ENCODE data around the gene ILF3. TPM values are rescaled to one million over a fixed set of nuclear protein-coding genes. Genes with fewer than 3 reads are reported as not detected.
A peak's percentile ranks its signal among the peaks of the same experiment; 100 is the strongest.

ILF3 gene
- polyA plus RNA-seq (ENCODE audit: insufficient read length in 3 of 3), result 100 to 1,000 TPM; 238 to 254 (median 244) TPM

DNA sequence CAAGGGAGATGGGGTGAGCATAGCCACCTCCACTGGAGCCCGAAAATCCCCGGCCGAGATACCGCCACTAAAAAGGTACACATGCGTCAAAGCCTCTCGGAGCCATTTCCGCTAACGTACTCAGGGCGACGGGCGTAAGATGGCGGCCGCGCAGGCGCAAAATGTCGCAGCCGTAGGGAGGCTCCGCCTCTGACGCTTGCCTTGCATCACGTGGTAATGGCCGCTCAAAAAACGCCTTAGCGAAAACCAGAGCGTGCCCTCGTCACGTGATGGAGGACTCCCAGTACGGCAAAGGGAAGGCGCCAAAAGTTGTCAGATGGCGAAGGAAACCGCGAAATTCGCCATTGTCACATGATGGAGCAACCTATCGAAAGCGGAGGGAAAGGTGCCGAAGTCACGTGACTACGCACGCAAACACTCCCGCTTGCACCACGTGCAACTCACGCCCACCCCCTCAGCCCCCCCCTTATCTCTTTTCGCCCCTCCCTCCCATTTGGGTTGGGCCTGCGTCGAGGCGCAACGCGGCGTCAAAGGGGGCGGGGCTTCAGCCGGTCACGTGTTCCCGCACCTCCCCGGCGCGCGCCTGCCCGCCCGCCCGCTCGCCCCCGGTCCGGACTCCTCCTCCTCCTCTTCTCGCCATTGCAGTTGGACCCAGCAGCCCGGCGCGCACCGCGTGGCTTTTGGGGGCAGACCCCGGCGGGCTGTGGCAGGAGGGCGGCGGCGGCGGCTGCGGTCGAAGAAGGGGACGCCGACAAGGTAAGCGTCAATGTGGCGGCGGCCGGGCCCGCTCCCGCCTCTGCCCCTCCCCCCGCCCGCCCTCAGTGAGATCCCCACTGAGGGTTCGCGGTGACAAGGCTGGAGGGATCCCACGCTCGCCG, at the start of gene ILF3:
ILF3 (plus strand) TSS at position 615 of the 878 bp plus-strand sequence. CDS start 16,260 bp downstream, outside the sequence.
- peak; percentile 100 for DNase-seq (ENCODE audit: low read depth in 3 of 3, low spot score in 2 of 3)

DNA sequence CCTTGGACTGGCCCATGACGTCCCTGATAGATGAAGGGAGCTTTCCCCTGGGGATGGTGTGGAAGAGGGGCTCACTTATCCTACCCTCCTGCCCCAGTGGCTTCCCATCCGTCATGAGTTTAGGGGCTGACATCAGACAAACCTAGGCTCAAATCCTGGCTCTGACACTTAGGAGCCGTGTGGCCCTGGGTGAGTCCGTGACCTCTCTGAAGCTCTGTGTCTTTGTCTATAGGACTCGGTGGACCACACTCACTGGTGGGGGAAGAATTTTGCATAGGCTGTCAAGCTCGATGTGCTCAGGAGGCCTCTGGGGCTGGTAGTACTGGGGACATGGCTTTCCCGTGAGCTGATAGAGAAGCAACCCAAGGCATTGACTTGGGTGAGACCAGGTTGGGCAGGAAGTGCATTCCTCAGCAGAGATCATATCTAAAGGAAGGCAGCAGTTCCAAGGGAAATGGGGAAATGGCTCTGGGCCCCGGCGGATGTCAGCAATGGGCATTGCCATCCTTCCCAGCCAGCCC, 49.6 kb upstream of the ILF3 start:
- no peak for DNase-seq (ENCODE audit: low read depth in 3 of 3, low spot score in 2 of 3)

DNA sequence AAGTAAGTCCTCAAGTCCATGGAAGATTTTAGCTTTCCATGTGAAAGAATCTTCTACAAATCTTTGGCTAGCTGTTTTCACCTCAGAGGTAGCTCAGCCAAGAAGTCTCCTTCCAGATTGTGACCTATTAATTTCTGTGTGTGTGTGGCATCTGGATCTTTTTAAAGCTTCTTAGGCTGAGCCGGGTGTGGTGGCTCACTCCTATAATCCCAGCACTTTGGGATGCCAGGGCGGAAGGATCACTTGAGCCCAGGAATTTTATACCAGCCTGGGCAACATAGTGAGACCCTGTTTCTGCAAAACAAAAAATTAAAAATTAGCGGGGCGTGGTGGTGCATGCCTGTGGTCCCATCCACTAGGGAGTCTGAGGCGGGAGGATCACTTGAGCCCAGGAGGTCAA, 42.2 kb upstream of the ILF3 start:
- DNase-seq (ENCODE audit: low read depth in 3 of 3, low spot score in 2 of 3), result no peak

DNA sequence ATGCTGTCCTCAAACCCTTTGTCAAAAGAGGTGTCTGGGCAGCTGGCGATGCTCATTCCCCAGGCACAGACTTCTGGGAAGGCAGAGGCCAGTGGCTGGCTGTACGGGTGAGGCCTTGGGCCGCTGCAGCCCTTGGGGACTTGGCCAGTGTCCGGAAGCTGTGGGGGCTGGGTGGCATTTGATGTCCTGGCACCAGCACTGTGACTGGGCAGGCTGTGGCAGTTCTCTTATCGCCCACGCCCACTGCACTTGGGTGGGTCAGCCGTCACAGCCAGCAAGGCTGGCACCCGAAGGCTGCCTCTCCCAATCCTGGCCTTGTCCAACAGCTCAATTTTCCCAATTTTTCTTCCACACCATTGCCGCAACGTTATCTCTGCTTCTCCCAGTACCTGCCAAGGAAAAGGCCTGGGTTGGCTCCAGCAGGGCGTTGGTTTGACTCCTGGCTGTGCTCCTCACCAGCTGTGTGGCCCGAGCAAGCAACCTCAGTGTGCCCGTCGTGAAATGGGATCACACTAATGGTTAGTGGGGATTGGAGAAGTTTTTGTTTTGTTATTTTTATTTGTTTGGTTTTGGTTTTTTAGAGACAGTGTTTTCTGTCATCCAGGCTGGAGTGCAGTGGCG, 41.5 kb upstream of the ILF3 start:
- DNase-seq (ENCODE audit: low read depth in 3 of 3, low spot score in 2 of 3), result no peak

DNA sequence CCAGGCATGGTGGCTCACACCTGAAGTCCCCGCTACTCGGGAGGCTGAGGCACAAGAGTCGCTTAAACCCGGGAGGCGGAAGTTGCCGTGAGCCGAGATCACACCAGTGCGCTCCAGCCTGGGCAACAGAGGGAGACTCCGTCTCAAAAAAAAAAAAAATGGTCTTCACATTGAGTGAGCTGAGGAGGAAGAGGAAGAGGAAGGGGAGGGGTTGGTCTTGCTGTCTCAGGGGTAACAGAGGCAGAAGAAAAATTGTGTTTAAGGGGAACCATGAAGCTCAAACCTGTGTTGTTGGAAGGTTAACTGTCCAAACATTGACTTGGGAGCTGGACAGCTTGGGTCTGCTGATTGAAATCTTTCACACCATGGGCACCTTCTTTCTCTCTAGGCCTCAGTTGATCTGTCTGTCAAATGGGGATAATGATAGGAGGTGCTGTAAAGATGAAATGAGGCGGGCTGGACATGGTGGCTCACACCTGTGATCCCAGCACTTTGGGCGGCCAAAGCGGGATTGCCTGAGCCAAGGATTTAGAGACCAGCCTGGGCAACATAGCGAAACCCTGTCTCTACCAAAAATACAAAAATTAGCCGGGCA, 38.6 kb upstream of the ILF3 start:
- DNase-seq (ENCODE audit: low read depth in 3 of 3, low spot score in 2 of 3), result no peak

DNA sequence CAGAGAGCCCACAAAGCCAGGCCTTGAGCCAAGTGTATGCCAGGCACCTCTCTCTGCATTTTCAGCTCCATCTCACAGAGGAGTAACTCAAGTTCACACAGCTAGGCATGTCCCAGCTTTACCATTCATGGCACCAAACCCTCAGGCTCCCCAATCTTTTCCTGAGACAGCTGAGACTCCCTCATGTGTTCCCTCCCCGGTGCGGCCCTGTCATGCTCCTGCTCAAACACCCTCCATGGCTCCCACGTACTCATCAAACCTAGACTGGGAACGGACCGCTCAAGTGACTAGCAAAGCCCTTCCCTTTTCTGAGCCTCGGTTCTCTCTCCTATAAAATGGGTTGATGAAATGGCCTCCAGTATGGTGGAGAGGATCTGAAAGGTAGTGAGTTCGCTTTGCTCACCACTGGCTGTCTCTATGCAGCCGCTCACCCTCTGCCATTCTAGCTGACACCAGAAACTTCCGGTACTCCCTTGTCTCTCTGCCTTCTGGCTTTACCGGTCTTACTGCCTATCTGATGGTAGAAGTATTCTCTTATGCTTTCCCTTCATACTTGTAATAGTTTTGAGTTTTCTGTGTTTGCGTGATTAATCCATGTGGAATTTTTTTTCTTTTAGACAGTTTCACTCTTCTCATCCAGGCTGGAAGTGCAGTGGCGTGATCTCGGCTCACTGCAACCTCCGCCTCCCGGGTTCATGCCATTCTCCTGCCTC, 36.6 kb upstream of the ILF3 start:
- no peak for DNase-seq (ENCODE audit: low read depth in 3 of 3, low spot score in 2 of 3)

DNA sequence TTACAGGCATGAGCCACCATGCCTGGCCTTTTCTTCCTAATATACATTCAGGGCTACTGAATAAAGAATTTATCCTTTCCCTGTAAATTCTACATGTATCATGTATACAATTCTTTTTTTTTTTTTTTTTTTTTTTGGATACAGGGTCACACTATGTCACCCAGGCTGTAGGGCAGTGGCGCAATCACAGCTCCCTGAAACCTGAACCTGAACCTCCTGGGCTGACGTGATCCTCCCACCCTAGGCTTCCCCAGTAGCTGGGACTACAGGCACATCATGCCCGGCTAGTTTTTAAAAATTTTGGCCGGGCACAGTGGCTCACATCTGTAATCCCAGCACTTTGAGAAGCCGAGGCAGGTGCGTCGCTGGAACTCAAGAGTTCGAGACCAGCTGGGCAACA, 35.3 kb upstream of the ILF3 start:
- no peak for DNase-seq (ENCODE audit: low read depth in 3 of 3, low spot score in 2 of 3)

DNA sequence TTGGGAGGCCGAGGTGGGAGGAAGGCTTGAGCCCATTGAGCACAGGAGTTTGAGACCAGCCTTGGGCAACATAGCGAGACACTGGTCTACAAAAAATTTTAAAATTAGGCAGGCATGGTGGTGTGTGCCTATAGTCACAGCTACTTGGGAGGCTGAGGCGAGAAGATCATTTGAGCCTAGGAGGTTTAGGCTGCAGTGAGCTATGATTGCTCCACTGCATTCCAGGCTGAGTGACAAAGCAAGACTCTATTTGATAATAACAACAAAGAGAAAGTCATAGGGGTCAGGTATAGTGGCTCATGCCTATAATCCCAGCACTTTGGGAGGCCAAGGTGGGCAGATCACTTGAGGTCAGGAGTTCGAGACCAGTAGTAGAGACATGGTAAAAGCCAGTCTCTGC, 33.4 kb upstream of the ILF3 start:
- no peak for DNase-seq (ENCODE audit: low read depth in 3 of 3, low spot score in 2 of 3)

DNA sequence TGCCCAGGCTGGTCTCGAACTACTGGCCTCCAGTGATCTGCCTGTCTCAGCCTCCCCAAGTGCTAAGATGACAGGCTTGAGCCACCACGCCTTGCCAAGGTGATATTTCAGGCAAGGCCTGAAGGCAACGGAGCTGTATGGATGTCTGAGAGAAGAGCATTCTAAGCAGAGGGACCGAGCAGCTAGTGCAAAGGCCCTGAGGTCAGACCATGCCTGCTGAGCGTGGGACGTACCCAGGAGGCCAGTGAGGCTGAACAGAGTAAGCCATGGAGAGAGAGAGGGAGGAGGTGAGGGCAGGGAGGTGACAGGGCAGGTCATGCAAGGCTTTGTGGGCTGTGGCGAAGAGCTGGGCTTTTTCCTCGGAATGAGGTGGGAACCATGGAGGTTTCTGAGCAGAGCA, 32.2 kb upstream of the ILF3 start:
- DNase-seq (ENCODE audit: low read depth in 3 of 3, low spot score in 2 of 3), result no peak

DNA sequence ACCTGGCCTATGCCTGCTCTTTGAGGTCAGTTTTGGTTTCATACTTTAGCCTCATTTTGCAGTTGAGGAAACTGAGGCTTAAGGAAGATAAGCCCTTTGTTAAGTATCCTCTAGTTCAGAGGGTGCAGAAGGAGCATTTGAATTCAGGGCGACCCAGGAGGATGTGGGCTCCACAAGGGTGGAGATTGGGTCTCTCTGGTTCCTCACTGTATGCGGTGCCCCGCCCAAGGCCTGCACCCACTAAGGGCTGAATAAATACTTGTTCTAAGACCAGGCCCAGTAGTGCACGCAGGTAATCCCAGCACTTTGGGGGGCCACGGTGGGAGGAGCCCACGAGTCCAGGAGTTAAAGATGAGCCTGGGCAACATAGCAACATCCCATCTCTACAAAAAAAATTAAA, 29.6 kb upstream of the ILF3 start:
- no peak for DNase-seq (ENCODE audit: low read depth in 3 of 3, low spot score in 2 of 3)

DNA sequence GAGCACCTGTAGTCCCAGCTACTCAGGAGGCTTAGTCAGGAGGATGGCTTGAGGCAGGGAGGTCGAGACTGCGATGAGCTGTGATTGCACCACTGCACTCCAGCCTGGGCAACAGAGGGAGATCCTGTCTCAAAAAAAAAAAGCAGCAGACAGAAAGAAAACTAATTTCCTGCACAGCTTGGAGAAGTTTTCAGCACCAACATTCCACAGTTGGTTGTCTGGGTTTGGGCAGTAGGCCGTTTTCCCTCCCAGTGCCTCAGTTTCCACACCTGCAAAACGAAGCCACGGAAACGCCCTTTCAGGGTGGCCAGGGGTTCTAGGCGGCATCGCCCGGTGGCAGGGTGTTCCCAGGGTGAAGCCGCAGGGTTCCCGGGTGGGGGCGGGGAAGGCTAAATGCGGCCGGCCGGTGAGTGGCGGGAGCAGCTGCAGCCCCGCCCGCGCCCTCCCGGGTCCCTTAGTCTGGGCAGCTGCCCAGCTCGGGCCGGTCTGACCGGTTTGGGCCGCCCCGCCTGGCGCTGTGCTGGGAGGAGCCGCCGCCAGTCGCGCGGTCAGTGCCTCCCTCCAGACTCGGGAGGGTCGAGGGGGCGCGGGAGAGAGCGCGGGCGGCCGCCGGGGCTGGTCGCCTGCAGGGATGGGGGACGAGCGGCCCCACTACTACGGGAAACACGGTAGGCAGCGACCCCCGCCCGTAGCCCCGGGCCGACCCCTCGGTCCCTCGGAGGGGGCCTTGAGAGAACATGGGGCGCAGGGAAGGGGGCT, 29.0 kb upstream of the ILF3 start, which contains the start of gene SLC44A2:
SLC44A2 (plus strand) TSS at position 551 of the 759 bp plus-strand sequence; CDS start at position 632, 81 bp downstream.
- DNase-seq (ENCODE audit: low read depth in 3 of 3, low spot score in 2 of 3), result peak in 1 of 3 donors; percentile 77

DNA sequence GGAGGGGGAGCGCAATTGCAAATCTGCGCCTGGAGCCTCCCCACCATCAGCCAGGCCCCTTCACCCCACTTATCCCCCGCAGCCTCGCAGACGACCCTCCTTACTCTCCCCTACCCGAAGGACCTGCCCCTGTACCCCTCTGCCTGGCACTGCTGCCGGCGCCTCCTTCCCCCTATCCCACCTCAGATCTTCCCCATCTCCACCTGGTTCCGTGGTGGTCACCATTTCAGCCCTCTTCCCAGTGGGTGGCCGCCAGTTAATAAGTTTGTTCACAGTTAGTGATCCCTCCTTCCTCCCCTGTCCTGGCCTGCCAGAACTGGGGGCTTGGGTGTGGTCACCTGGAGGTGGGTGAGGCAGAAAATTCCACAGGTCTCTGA, 28.4 kb upstream of the ILF3 start:
- DNase-seq (ENCODE audit: low read depth in 3 of 3, low spot score in 2 of 3), result no peak

DNA sequence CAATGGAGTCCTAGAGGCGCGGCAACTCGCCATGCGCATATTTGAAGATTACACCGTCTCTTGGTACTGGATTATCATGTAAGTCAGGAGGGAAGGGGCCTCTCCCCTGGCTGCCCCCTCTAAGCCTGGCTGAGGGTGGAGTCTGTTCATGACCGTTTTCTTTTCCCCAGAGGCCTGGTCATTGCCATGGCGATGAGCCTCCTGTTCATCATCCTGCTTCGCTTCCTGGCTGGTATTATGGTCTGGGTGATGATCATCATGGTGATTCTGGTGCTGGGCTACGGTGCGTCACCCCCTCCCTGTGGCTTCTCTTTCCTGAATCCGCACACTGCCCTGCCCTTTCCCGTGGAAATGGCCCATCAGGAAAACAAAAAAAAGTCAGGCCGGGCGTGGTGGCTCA, 22.3 kb upstream of the ILF3 start:
- DNase-seq (ENCODE audit: low read depth in 3 of 3, low spot score in 2 of 3), result no peak

DNA sequence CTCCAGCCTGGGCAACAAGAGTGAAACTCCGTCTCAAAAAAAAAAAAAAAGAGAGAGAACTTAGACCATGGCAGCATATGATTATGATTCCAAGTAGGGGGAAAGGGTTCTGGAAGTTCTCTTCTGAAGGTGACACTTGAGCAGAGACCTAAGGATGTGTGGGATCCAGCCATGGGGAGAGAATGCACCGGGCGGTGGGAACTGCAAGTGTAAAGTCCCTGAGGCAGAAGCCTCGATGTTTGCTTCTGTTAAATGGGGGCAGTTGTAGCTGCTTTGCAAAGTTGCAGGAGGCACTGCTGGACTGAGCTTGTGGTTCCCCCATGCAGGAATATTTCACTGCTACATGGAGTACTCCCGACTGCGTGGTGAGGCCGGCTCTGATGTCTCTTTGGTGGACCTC, 19.7 kb upstream of the ILF3 start:
- no peak for DNase-seq (ENCODE audit: low read depth in 3 of 3, low spot score in 2 of 3)

DNA sequence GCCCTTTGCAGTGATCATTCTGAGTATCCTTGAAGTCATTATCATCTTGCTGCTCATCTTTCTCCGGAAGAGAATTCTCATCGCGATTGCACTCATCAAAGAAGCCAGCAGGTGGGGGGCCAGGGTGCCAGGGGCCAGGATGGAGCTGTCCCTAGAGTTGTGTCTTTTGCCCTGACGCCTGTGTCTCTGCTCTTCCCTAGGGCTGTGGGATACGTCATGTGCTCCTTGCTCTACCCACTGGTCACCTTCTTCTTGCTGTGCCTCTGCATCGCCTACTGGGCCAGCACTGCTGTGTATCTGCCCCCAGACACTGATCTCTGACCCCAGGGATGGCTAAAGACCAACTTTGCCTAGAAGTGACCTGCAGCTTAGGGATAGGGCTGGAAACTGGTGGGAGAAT, 19.2 kb upstream of the ILF3 start:
- no peak for DNase-seq (ENCODE audit: low read depth in 3 of 3, low spot score in 2 of 3)

DNA sequence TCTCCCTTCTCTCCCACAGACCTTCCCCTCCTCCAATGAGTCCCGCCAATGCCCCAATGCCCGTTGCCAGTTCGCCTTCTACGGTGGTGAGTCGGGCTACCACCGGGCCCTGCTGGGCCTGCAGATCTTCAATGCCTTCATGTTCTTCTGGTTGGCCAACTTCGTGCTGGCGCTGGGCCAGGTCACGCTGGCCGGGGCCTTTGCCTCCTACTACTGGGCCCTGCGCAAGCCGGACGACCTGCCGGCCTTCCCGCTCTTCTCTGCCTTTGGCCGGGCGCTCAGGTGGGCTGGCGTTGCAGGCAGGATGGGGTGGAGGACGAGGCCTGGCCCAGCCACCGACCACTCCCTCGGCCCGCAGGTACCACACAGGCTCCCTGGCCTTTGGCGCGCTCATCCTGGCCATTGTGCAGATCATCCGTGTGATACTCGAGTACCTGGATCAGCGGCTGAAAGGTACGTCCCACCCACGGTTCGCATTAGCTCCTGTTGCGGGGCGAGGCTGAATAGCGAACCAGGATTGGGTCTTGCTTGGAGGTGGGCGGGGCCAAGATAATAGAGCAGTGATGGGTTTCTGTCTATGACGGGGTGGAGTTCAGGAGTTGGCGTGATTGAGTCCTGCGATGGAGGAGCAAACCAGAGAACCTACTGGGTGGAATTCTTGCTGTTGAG, 17.7 kb upstream of the ILF3 start:
- no peak for DNase-seq (ENCODE audit: low read depth in 3 of 3, low spot score in 2 of 3)

DNA sequence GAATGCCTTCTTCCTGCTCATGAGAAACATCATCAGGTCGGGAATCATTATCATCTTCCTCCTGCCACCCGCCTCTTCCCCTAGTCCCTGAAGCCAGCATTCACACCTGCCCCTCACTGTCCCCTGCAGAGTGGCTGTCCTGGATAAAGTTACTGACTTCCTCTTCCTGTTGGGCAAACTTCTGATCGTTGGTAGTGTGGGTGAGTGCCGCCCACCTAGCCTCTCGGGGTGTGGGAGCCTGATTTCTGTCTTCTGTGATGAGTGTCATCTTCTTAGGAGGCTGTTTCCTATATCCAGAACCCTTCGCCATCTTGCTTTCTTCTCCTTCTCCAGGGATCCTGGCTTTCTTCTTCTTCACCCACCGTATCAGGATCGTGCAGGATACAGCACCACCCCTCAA, 16.3 kb upstream of the ILF3 start:
- DNase-seq (ENCODE audit: low read depth in 3 of 3, low spot score in 2 of 3), result no peak

DNA sequence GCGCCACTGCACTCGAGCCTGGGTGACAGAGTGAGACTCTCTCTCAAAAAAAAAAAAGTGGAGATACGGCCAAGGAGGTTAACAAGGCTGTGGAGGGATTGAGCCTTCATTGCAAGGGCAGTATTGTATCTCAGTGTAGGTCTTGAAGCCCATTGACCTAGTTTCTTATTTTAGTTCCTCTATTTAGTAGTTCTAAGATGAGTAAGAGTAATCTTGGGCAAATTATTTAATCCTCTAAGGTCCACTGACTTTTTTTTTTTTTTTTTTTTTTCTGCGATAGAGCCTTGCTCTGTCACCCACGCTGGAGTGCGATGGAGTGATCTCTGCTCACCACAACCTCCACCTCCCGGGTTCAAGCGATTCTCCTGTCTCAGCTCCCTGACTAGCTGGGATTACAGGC, 14.3 kb upstream of the ILF3 start:
- DNase-seq (ENCODE audit: low read depth in 3 of 3, low spot score in 2 of 3), result no peak

DNA sequence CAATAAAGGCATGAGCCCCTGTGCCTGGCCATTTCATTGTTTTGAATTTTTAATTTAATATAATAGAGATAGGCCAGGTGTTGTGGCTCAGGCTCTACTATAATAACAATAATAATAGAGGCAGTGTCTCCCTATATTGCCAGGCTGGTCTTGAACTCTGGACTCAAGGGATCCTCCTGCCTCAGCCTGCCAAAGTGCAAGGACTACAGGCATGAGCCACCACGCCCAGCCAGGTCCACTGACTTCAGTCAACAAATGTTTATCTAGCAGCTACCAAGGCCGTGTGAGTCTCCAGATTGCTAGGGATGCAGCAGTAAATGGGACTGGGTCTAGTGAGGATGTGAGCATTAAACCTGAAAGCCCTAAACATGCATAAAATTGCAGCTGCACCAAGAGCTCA, 13.8 kb upstream of the ILF3 start:
- no peak for DNase-seq (ENCODE audit: low read depth in 3 of 3, low spot score in 2 of 3)

DNA sequence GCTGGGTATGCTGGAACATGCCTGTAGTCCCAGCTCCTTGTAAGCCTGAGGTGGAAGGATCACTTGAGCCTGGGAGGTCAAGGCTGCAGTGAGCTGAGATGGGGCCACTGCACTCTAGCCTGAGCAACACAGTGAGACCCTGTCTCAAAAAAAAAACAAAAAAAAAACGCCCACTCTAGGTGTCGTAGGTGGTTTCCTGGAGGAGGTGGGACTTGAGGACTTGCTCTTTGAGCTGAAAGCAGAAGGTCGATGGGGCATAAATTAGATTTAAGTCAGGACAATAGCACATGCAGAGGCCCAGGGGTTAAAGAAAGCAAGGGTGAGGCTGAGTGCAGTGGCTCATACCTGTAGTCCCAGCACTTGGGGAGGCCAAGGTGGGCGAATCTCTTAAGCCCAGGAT, 12.9 kb upstream of the ILF3 start:
- no peak for DNase-seq (ENCODE audit: low read depth in 3 of 3, low spot score in 2 of 3)

Measured in right renal cortex interstitium (tissue), 3 donors.